ENCODE results near the gene HDAC2.
"Not testable (repeated sequence)": the region's sequence is repeated elsewhere in the genome, so short reads cannot be mapped to it uniquely, and the experiment has no call there.

The HDAC2 gene

DNA sequence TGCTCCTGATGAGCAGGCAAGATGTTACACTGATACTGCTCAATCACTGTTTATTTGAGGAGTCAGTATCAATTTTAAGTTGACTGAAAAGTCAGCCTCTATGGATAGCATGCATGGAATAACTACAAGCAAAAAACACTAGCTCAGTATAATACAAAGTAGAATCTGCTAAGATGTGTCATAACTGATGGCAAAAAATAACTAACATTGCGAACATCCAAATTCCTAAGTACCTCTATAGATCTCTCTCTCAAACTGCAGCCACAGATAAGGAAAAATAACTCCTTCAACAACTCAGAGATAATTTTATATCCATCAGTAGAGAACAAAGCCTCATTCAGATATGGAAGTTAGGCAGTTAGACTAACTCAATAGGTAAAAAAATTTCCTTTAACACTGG lies 16.3 kb downstream of the HDAC2 start:
- no peak overlapping the region for H3K9ac ChIP-seq (ENCODE audit: low read depth, low read length)
- no peaks in the 10 kb centered on the region for H3K9me3 ChIP-seq (ENCODE audit: control insufficient read depth, insufficient read depth, low read length)
- H3K4me1 ChIP-seq (ENCODE audit: insufficient read depth, low read length), result peaks cover under 1% of the 10 kb centered on the region; the same call in 1 of the 2 replicates
- peaks cover 11% of the 10 kb centered on the region; the same call in 1 of the 2 replicates for H3K36me3 ChIP-seq (ENCODE audit: insufficient read depth, low read length)

DNA sequence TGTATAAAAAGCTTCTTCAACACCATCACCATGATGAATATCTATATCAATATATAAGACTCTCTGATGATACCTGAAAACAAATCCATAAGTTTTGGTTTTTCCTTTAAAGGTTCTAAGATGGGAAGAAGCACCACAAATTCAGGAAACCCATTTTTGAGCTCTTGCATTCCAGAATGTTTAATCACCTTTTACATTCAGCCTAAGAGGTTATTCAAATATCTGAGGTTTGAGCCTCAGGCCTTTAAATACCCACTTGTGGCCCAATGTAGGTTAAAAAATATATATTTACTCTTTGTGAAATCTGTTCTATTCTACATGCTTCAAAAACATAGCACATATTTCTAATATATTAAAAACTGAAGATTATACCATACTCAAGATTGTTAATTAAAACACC lies 17.6 kb downstream of the HDAC2 start:
- Histone ChIP-seq H3K36me3 (ENCODE audit: insufficient read depth, low read length) (peaks cover 14% of the 10 kb centered on the region; the same call in 1 of the 2 replicates), H3K9me3 (ENCODE audit: control insufficient read depth, insufficient read depth, low read length) (no peaks in the 10 kb centered on the region), H3K9ac (ENCODE audit: low read depth, low read length) (no peak overlapping the region), H3K4me1 (ENCODE audit: insufficient read depth, low read length) (no peaks in the 10 kb centered on the region)

DNA sequence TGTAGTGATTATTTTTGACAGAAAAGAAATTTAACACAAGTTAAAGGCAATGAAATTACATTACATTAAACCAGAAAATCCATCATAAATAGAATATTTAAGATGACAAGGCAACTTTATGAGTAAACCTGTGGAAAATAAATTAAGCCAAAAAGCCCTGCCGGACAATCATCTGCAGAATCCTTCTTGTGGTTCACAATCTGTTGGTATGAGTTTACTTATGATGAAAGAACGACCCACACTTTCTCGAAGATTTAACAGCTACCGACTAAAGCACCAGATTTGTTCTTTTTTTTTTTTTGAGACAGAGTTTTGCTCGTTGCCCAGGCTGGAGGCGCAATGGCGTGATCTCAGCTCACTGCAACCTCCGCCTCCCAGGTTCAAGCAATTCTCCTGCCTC lies 21.4 kb downstream of the HDAC2 start:
- Histone ChIP-seq H3K9ac (ENCODE audit: low read depth, low read length) (no peak overlapping the region), H3K4me1 (ENCODE audit: insufficient read depth, low read length) (no peaks in the 10 kb centered on the region), H3K9me3 (ENCODE audit: control insufficient read depth, insufficient read depth, low read length) (no peaks in the 10 kb centered on the region), H3K36me3 (ENCODE audit: insufficient read depth, low read length) (peaks cover 14% of the 10 kb centered on the region; the same call in 1 of the 2 replicates)

DNA sequence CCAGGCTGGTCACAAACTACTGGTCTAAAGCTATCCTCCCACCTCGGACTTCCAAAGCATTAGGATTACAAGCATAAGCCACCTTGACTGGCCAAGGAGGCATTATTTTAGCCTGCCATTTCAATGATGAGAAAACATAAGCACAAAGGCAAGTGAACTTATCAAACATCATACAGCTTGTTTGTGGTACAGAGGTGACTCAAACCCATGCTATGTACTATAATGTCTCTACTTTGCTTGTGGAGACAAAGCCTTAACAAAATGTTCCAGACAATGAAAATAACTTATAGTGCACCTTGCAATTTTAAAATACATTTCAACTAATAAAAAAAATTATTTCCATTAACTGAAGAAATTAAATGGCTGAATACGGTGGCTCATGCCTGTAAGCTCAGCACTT lies 26.2 kb downstream of the HDAC2 start:
- peaks cover 12% of the 10 kb centered on the region for H3K36me3 ChIP-seq (ENCODE audit: insufficient read depth, low read length)
- H3K9ac ChIP-seq (ENCODE audit: low read depth, low read length), result no peak overlapping the region
- H3K4me1 ChIP-seq (ENCODE audit: insufficient read depth, low read length), result no peaks in the 10 kb centered on the region
- H3K9me3 ChIP-seq (ENCODE audit: control insufficient read depth, insufficient read depth, low read length), result no peaks in the 10 kb centered on the region

DNA sequence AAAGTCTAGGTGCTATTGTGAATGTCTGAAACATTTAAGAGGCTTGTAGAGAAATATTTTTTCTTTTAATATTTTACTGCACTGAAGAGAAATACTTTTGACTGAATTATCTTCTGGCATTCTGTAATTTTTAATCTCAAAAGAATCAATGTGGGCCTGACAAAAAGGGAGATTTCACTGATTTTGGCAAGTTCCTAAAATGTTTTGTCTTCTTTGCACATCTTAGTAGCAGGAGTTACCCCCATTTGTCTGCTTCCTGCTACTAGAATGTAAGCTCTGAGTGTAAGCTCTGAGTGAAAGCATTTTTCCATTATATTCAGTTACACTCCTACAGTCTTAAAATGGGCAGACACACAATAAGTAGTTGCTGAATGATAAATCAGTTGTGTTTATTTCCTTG lies 31.1 kb downstream of the HDAC2 start:
- Histone ChIP-seq H3K4me1 (ENCODE audit: insufficient read depth, low read length) (no peaks in the 10 kb centered on the region), H3K9ac (ENCODE audit: low read depth, low read length) (no peak overlapping the region), H3K9me3 (ENCODE audit: control insufficient read depth, insufficient read depth, low read length) (no peaks in the 10 kb centered on the region), H3K36me3 (ENCODE audit: insufficient read depth, low read length) (peaks cover 8% of the 10 kb centered on the region)

DNA sequence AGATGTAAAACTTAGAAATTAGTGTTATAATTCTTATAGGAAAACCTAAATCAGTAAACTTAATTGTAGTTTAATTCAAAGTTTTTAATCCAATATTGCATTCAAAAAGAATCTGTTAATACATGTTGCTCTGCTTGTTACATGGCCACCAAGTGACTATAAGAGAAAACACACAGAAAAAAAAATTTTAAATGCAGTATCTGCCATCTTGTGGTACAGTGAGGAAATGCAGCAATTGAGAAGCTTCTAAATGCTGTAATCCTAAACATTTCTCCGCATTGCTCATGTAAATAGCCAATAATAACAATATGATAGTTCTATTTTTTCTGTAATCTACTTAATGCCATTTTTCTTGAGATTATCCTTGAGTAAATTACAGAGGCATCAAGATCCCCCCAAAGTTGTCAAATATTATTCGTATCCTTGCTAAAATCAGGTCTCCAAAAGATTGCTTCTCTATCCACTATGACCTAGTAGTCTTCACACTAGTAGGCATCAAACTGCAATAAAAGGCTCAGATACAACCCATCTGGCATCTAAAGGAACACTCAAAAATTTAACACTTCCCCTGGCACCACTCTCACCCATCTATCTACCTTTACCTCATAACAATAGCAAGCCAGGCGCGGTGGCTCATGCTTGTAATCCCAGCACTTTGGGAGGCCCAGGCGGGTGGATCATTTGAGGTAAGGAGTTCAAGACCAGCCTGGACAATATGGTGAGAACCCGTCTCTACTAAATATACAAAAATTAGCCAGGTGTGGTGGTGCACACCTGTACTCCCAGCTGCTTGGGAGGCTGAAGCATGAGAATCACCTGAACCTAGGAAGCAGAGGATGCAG lies 34.6 kb downstream of the HDAC2 start:
- no peaks in the 10 kb centered on the region for H3K9me3 ChIP-seq (ENCODE audit: control insufficient read depth, insufficient read depth, low read length)
- H3K4me1 ChIP-seq (ENCODE audit: insufficient read depth, low read length), result no peaks in the 10 kb centered on the region
- no peak overlapping the region for H3K9ac ChIP-seq (ENCODE audit: low read depth, low read length)
- peaks cover 5% of the 10 kb centered on the region for H3K36me3 ChIP-seq (ENCODE audit: insufficient read depth, low read length)

DNA sequence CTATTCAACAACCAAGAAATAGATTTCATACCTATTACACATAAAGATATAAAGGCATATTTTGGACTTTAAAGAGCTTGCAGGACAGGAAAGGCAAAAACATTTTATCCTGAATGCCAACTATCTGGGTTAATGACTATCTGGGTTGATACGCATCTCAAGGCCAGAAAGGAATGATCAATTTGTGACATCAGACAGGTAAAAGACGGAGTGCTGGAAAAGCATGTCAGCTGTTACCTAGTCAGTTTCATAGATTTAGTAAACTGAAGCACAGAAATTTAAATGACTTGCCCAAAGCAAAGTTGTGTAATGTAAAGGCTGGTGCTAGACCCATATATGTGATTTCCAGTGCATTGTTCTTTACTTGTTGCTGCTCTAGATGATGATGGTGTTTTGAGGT lies 36.8 kb downstream of the HDAC2 start:
- H3K9ac ChIP-seq (ENCODE audit: low read depth, low read length), result no peak overlapping the region
- no peaks in the 10 kb centered on the region for H3K4me1 ChIP-seq (ENCODE audit: insufficient read depth, low read length)
- peaks cover 5% of the 10 kb centered on the region for H3K36me3 ChIP-seq (ENCODE audit: insufficient read depth, low read length)
- peaks cover 2% of the 10 kb centered on the region; the same call in 1 of the 2 replicates for H3K9me3 ChIP-seq (ENCODE audit: control insufficient read depth, insufficient read depth, low read length)

DNA sequence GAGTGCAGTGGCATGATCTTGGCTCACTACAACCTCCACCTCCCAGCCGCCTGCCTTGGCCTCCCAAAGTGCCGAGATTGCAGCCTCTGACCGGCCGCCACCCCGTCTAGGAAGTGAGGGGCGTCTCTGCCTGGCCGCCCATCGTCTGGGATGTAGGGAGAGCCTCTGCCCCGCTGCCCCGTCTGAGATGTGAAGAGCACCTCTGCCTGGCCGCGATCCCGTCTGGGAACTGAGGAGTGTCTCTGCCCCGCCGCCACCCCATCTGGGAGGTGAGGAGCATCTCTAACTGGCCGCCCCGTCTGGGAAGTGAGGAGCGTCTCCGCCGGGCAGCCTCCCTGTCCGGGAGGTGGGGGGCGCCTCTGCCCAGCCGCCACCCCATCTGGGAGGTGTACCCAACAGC lies 39.0 kb downstream of the HDAC2 start:
- H3K36me3 ChIP-seq (ENCODE audit: insufficient read depth, low read length); H3K9me3 ChIP-seq (ENCODE audit: control insufficient read depth, insufficient read depth, low read length); H3K9ac ChIP-seq (ENCODE audit: low read depth, low read length); H3K4me1 ChIP-seq (ENCODE audit: insufficient read depth, low read length): not testable (repeated sequence)

DNA sequence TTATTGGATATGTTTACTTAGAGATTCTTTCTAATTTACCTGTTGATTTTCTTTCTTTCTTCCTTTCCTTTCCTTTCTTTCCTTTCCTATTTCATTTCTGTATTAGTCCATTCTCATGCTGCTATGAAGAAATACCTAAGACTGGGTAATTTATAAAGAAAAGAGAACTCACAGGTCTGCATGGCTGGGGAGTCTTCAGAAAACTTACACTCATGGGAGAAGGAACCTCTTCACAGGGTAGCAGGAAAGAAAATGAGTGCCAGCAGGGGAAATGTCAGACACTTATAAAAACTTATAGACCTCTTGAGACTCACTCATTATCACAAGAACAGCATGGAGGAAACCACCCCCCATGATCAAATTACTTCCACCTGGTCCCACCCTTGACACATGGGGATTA lies 40.8 kb downstream of the HDAC2 start:
- Histone ChIP-seq H3K36me3 (ENCODE audit: insufficient read depth, low read length) (peaks cover 5% of the 10 kb centered on the region; the same call in 1 of the 2 replicates), H3K4me1 (ENCODE audit: insufficient read depth, low read length) (no peaks in the 10 kb centered on the region), H3K9me3 (ENCODE audit: control insufficient read depth, insufficient read depth, low read length) (peaks cover 2% of the 10 kb centered on the region; the same call in 1 of the 2 replicates), H3K9ac (ENCODE audit: low read depth, low read length) (no peak overlapping the region)

DNA sequence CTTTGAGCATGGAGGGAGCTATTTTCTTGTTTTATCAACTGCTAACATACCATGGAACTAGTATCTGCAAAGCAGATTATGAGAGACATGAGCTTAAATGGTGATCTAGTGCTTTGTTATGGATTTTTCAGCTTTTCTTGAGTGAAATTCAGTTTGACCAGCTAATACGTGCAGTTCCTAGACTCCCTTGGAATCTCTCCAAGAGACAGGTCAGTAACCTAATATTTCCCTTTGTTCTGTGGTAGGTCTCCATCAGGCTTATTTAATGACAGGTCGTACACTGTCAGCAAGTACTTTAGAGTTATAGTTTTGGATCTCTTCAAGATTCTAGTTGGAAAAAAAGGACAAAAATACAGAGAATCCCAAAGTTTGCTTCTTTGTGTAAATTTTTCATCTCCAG lies 43.9 kb downstream of the HDAC2 start:
- Histone ChIP-seq H3K36me3 (ENCODE audit: insufficient read depth, low read length) (no peaks in the 10 kb centered on the region), H3K9me3 (ENCODE audit: control insufficient read depth, insufficient read depth, low read length) (peaks cover 2% of the 10 kb centered on the region; the same call in 1 of the 2 replicates), H3K4me1 (ENCODE audit: insufficient read depth, low read length) (no peaks in the 10 kb centered on the region), H3K9ac (ENCODE audit: low read depth, low read length) (no peak overlapping the region)

DNA sequence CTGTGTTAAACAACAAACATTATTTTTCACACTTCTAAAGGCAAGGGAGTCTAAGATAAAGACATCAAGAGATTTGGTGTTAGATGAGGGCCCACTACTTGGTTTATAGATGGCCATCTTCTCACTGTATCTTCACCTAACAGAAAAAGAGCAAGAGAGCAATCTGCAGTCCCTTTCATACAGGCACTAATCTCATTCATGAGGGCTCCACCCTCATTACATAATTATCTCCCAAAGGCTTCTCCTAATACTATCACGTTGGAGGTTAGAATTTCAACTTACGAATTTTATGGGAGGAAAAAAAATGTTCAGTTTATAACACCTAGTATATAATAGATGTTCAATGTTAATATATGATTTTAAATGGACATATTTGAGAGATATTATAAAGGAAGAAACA lies 45.6 kb downstream of the HDAC2 start:
- Histone ChIP-seq H3K4me1 (ENCODE audit: insufficient read depth, low read length) (peaks cover 3% of the 10 kb centered on the region; the same call in 1 of the 2 replicates), H3K9me3 (ENCODE audit: control insufficient read depth, insufficient read depth, low read length) (peaks cover 2% of the 10 kb centered on the region; the same call in 1 of the 2 replicates), H3K36me3 (ENCODE audit: insufficient read depth, low read length) (no peaks in the 10 kb centered on the region), H3K9ac (ENCODE audit: low read depth, low read length) (no peak overlapping the region)

DNA sequence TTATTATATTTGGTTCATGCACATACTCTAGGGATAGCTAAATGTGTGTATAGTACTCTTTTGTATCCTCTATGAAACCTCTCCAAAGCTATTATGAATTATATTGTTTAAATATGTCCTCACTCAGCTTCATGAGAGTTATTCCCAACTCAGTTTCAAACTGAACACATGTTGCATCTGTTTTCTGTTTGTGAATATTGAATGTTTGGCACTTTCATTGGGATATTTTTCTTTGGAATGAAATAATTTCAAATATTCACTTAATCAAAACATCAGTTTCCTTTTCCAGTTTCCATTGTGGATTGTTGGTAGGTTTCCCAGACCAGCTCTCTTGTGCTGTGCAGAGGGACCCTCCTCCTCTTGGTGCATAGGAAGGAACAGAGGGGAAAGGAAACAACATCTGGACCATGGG lies 46.6 kb downstream of the HDAC2 start:
- H3K9me3 ChIP-seq (ENCODE audit: control insufficient read depth, insufficient read depth, low read length), result no peaks in the 10 kb centered on the region
- peaks cover 5% of the 10 kb centered on the region; the same call in 1 of the 2 replicates for H3K4me1 ChIP-seq (ENCODE audit: insufficient read depth, low read length)
- H3K9ac ChIP-seq (ENCODE audit: low read depth, low read length), result no peak overlapping the region
- H3K36me3 ChIP-seq (ENCODE audit: insufficient read depth, low read length), result no peaks in the 10 kb centered on the region

DNA sequence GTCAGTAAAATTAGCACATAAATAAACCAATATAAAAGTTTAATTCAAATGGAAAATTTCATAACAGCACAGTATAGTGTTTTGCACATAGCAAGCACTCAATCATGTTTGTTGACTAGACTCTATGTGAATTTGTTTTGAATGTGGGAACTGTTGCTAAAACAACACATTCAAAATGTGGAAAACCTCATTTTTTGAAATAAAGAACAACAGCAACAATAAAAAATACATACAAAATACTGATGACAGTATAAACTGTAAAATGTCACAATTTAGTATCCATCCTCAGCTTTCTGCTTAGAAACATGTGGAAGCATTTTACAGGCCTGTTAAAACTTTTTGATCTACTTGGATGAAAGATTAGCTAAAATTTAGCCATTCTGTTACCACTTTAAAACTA lies 47.4 kb downstream of the HDAC2 start:
- Histone ChIP-seq H3K9me3 (ENCODE audit: control insufficient read depth, insufficient read depth, low read length) (no peaks in the 10 kb centered on the region), H3K4me1 (ENCODE audit: insufficient read depth, low read length) (peaks cover 5% of the 10 kb centered on the region; the same call in 1 of the 2 replicates), H3K9ac (ENCODE audit: low read depth, low read length) (no peak overlapping the region), H3K36me3 (ENCODE audit: insufficient read depth, low read length) (no peaks in the 10 kb centered on the region)

DNA sequence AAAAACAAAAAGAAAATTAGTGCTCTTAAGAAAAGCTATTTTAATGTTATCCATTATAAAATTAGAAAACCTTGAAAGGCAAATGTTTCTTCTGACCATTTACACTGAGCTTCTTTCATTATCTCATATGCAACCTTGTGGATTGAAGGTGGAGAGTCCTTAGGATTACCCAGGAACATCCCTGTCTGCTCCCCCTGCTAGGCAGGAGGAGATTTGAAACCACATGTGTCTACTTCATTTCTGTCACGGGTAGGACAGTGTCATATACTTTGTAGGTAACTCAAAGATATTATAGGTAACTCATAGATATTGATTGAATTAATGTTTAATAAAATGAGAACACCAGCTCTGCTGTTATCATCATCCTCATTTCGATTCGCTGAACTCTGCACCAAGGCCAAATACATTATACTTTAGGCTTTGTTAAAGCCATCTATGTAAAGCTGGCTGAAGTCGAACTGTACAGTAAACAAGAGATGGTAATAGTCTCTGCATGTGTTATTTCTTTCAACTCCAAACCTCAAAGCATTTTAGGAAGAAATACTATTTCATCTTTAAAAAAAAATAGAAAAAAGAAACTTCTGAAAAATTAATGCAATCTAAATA lies 49.5 kb downstream of the HDAC2 start:
- H3K4me1 ChIP-seq (ENCODE audit: insufficient read depth, low read length), result peaks cover 5% of the 10 kb centered on the region; the same call in 1 of the 2 replicates
- H3K9ac ChIP-seq (ENCODE audit: low read depth, low read length), result no peak overlapping the region
- no peaks in the 10 kb centered on the region for H3K9me3 ChIP-seq (ENCODE audit: control insufficient read depth, insufficient read depth, low read length)
- no peaks in the 10 kb centered on the region for H3K36me3 ChIP-seq (ENCODE audit: insufficient read depth, low read length)

Data from ES-I3 (cell line).